Measurements from ENCODE around the gene MPRIP. TPM values are rescaled to one million over a fixed set of nuclear protein-coding genes. Genes with fewer than 3 reads are reported as not detected.

Gene MPRIP
- total and polyA plus RNA-seq, 2 donors (not counting 3 experiments of a cell fraction or from before 2014, with no cell fraction given), result 94.6 to 246 TPM

GRCh38 chr17:17062866-17063265 lies 20.6 kb downstream of the MPRIP start:
- Histone ChIP-seq H3K27ac (ENCODE audit: insufficient read depth, low read depth, low read length) (no peak overlapping the region), H3K9ac (replicated peaks; ENCODE audit: extremely low read depth, insufficient read depth, low read length) (no peak overlapping the region), H3K27me3 (ENCODE audit: control insufficient read depth in 2 of 2, insufficient read depth in 2 of 2, low read length in 2 of 2) (no peaks in the 10 kb centered on the region), H3K79me2 (ENCODE audit: control insufficient read depth, insufficient read depth, low read length) (peaks cover 99% of the 10 kb centered on the region), H3K9me3 (replicated peaks; ENCODE audit: control insufficient read depth, insufficient read depth, low read length) (no peaks in the 10 kb centered on the region), H2AFZ (ENCODE audit: low read depth, low read length) (no peak overlapping the region), H3K36me3 (ENCODE audit: control insufficient read depth in 2 of 2, extremely low read depth in 1 of 2, insufficient read depth in 2 of 2, low read length in 2 of 2) (peaks cover 0 to 7% of the 10 kb centered on the region in 2 experiments), H3K9me1 (replicated peaks; ENCODE audit: control insufficient read depth, extremely low read depth, insufficient read depth, low read length) (no peaks in the 10 kb centered on the region), H3K4me2 (ENCODE audit: insufficient read depth, low read length) (no peak overlapping the region), H3K4me1 (ENCODE audit: control insufficient read depth, extremely low read depth, insufficient read depth, low read length) (no peaks in the 10 kb centered on the region), H3K4me3 (replicated peaks in 1 of 3; ENCODE audit: insufficient read depth in 1 of 3, low read depth in 1 of 3, low read length in 3 of 3) (no peak overlapping the region), H4K20me1 (replicated peaks; ENCODE audit: control insufficient read depth, extremely low read depth, insufficient read depth, low read length) (peaks cover 9% of the 10 kb centered on the region)
- dilution Hi-C loops (cut with MboI; ENCODE audit: extremely low pct_ligation_motif_present, low sequenced_read_pairs) (no loop called here), intact Hi-C loops (cut with micrococcal nuclease) (loop anchor here (10.0 kb wide), 1 partner anchor 58 kb away; no protein-coding TSS in a partner anchor)
- DNase-seq (ENCODE audit: low read depth, low spot score) (no peak), FAIRE-seq (no peak)
- no peak for TF ChIP-seq POLR2AphosphoS5 (IDR thresholded peaks at IDR 0.05; ENCODE audit: insufficient read depth, low read depth, low read length)
- TF ChIP-seq MAX (IDR thresholded peaks at IDR 0.05; ENCODE audit: insufficient read depth, insufficient read length), result no peak
- no peak for TF ChIP-seq CTCF (IDR thresholded peaks at IDR 0.05; ENCODE audit: extremely low read depth in 1 of 2, insufficient read depth in 1 of 2, low read depth in 1 of 2, low read length in 2 of 2)
- TF ChIP-seq FOS (IDR thresholded peaks at IDR 0.05; ENCODE audit: borderline replicate concordance, insufficient read depth, low read length), result no peak
- TF ChIP-seq GATA2 (IDR thresholded peaks at IDR 0.05; ENCODE audit: insufficient read depth, insufficient read length, low read depth, low read length), result no peak
- no peak for TF ChIP-seq EZH2 (IDR thresholded peaks at IDR 0.05; ENCODE audit: borderline replicate concordance, low read depth, low read length, severe bottlenecking)
- no peak for TF ChIP-seq MYC (IDR thresholded peaks at IDR 0.05; ENCODE audit: low read depth, low read length)
- TF ChIP-seq JUN (IDR thresholded peaks at IDR 0.05; ENCODE audit: borderline replicate concordance, insufficient read depth, insufficient read length, low read depth), result no peak
- no TSS peak for BruUV-seq (replicated peaks)
- CTCF ChIA-PET, result no interaction called here
- POLR2A ChIA-PET, result no interaction called here

All from endothelial cell of umbilical vein (primary cell).